Spleen (tissue), 11 donors: ENCODE data around the gene DPH2. TPM values are rescaled to one million over a fixed set of nuclear protein-coding genes. Genes with fewer than 3 reads are reported as not detected.

Experiments
- DNase-seq: peaks from one replicate; pipeline ENCODE4 v3.0.0-alpha.2; 2020
- H3K27ac ChIP-seq, 8 donors: fragments of 200-600 bp; sonication (generic) in 7 of 8; 1 replicate in 4 of 8; 2 replicates in 4 of 8; pipeline versions ENCODE4 v1.5.0 to v1.8.0; 2016 to 2021; ENCODE audit warnings: inconsistent platforms in 4 of 8, mild to moderate bottlenecking in 4 of 8, moderate library complexity in 1 of 8
- H3K27me3 ChIP-seq, 7 donors: fragments of 200-600 bp; sonication (generic) in 6 of 7; replicated peaks in 1 of 7; 1 replicate in 4 of 7; 2 replicates in 3 of 7; pipeline versions ENCODE4 v1.5.0 to v1.8.0; 2016 to 2021; ENCODE audit warnings: inconsistent platforms in 3 of 7, mild to moderate bottlenecking in 1 of 7
- H3K36me3 ChIP-seq, 6 donors: fragments of 200-600 bp; sonication (generic) in 5 of 6; 1 replicate in 4 of 6; 2 replicates in 2 of 6; pipeline versions ENCODE4 v1.5.0 to v1.8.0; 2016 to 2021; ENCODE audit warnings: inconsistent platforms in 2 of 6
- H3K4me1 ChIP-seq, 6 donors: fragments of 200-600 bp; sonication (generic) in 5 of 6; 1 replicate in 3 of 6; 2 replicates in 3 of 6; pipeline versions ENCODE4 v1.5.0 to v1.8.0; 2016 to 2021; ENCODE audit warnings: inconsistent platforms in 3 of 6
- H3K4me3 ChIP-seq, 8 donors: fragments of 200-600 bp; sonication (generic) in 7 of 8; 1 replicate in 4 of 8; 2 replicates in 4 of 8; pipeline versions ENCODE4 v1.5.0 to v1.8.0; 2016 to 2021; ENCODE audit warnings: inconsistent platforms in 4 of 8, mild to moderate bottlenecking in 4 of 8, moderate library complexity in 2 of 8
- H3K9me3 ChIP-seq, 8 donors: fragments of 200-600 bp; sonication (generic) in 7 of 8; 1 replicate in 4 of 8; 2 replicates in 4 of 8; pipeline versions ENCODE4 v1.5.0 to v1.8.0; 2016 to 2021; ENCODE audit warnings: inconsistent platforms in 4 of 8
- CTCF ChIP-seq, 11 experiments: fragments of 200-600 bp in 7 of 11; fragments of 450-650 bp in 4 of 11; sonication (generic) in 4 of 11; IDR thresholded peaks in 8 of 11; conservative IDR thresholded peaks in 3 of 11; 1 replicate in 7 of 11; 2 replicates in 4 of 11; pipeline versions ENCODE4 v1.4.0 to v1.8.0; 2016 to 2021; ENCODE audit warnings: antibody characterized with exemption in 11 of 11, inconsistent platforms in 4 of 11, mild to moderate bottlenecking in 1 of 11
- POLR2A ChIP-seq, 3 donors: fragments of 450-650 bp; IDR thresholded peaks; one replicate each; pipeline ENCODE4 v1.5.1; 2017; ENCODE audit warnings: antibody characterized with exemption in 3 of 3, mild to moderate bottlenecking in 1 of 3
- POLR2AphosphoS5 ChIP-seq, 3 donors: sonication (generic); formaldehyde crosslinking; IDR thresholded peaks; one replicate each; pipeline ENCODE4 v1.5.1; 2017; ENCODE audit warnings: antibody characterized with exemption in 3 of 3
- WGBS, 5 donors: extraction: QIAGEN DNeasy Blood & Tissue Kit in 3 of 5; methylation state at CpG; one replicate each; pipeline versions ENCODE4 v1.1.5 to v1.1.7; 2013 to 2018; 5-methylcytosine and 5-hydroxymethylcytosine counted together
- intact Hi-C: fragments of 100-400 bp; cut with DNase I; formaldehyde crosslinking; loops from one replicate; pipeline ENCODE4 v1.15.0; 2023; ENCODE audit warnings: low total_unique reads
- polyA plus RNA-seq, 3 donors: library from polyadenylated mRNA; stranded (reverse); fragments of 200-250 nt; gene quantifications; one replicate each; pipeline ENCODE4 v1.2.1, GENCODE V29; 2013
- total RNA-seq, 7 donors: library from RNA; depleted of rRNA in 3 of 7; stranded (reverse); fragments of >200 nt in 3 of 7; fragmentation: NEBNext Ultra II Directional in 4 of 7; extraction: Animal tissue kit (Norgen Biotek cat#: 25700) in 4 of 7; gene quantifications; one replicate each; pipeline versions ENCODE4 v1.1.0 to v1.2.1, GENCODE V29; 2016 to 2021
- donor health status: healthy with polysubstance abuse.
- donor health status: DM: no; HTN: no; CAD: no; lungs with moderate emphysema.
- donor health status: DM: no; HTN: no; CAD: no.
- donor health status: Bipolar disorder and iron deficiency.
- donor health status: healthy.
- donor health status: DM: no; HTN: no; CAD: no.
- donor health status: DM: yes; HTN: yes; CAD: no.

The DPH2 gene
- total and polyA plus RNA-seq, 10 donors: 15.7 to 36.5 (median 24.5) TPM

- intact Hi-C loops: no loop called here
- H3K36me3 ChIP-seq: no peaks in the 10 kb centered on the region
- no peak overlapping the region for H3K4me3 ChIP-seq
- H3K4me1 ChIP-seq: peaks cover 3 to 46% (median 25%) of the 10 kb centered on the region in 6 donors
- peak overlapping the region in 2 of 8 donors; percentile 17 to 84 for H3K27ac ChIP-seq
- no peaks in the 10 kb centered on the region for H3K27me3 ChIP-seq
- no peak for DNase-seq
- no peaks in the 10 kb centered on the region for H3K9me3 ChIP-seq
- 86 to 91% (median 88%) methylated on average over 9 of the region's 9 CpGs for WGBS, 5 donors
- TF ChIP-seq POLR2AphosphoS5 (IDR thresholded peaks at IDR 0.05) (no peak), CTCF (IDR thresholded peaks at IDR 0.05 in 8 of 11, conservative IDR thresholded peaks at IDR 0.05 in 3 of 11) (no peak), POLR2A (IDR thresholded peaks at IDR 0.05) (no peak)
Measured at GRCh38 chr1:43993206-43993914, 23.6 kb downstream of the DPH2 start.

GRCh38 chr1:43994071-43994470 lies 24.3 kb downstream of the DPH2 start:
- H3K36me3 ChIP-seq: no peaks in the 10 kb centered on the region
- H3K4me3 ChIP-seq: no peak overlapping the region
- TF ChIP-seq CTCF (IDR thresholded peaks at IDR 0.05 in 8 of 11, conservative IDR thresholded peaks at IDR 0.05 in 3 of 11) (no peak), POLR2AphosphoS5 (IDR thresholded peaks at IDR 0.05) (no peak), POLR2A (IDR thresholded peaks at IDR 0.05) (no peak)
- intact Hi-C loops: no loop called here
- H3K27ac ChIP-seq: peak overlapping the region in 2 of 8 donors; percentile 17 to 26
- H3K9me3 ChIP-seq: no peaks in the 10 kb centered on the region
- DNase-seq: no peak
- H3K4me1 ChIP-seq: peaks cover 3 to 46% (median 25%) of the 10 kb centered on the region in 6 donors
- 81 to 93% (median 87%) methylated on average over 7 of the region's 7 CpGs for WGBS, 5 donors
- H3K27me3 ChIP-seq: no peaks in the 10 kb centered on the region

GRCh38 chr1:43994794-43995790 lies 25.3 kb downstream of the DPH2 start:
- peak; percentile 69 for DNase-seq
- intact Hi-C loops: no loop called here
- WGBS, 5 donors: 67 to 82% (median 74%) methylated on average over 11 to 15 of the region's 15 CpGs
- TF ChIP-seq CTCF (IDR thresholded peaks at IDR 0.05 in 8 of 11, conservative IDR thresholded peaks at IDR 0.05 in 3 of 11) (peak in 3 of 11 experiments; percentile 12 to 37 (median 26)), POLR2AphosphoS5 (IDR thresholded peaks at IDR 0.05) (no peak), POLR2A (IDR thresholded peaks at IDR 0.05) (no peak)
- no peaks in the 10 kb centered on the region for H3K9me3 ChIP-seq
- H3K4me1 ChIP-seq: peaks cover 3 to 46% (median 25%) of the 10 kb centered on the region in 6 donors
- no peak overlapping the region for H3K4me3 ChIP-seq
- no peaks in the 10 kb centered on the region for H3K27me3 ChIP-seq
- no peak overlapping the region for H3K27ac ChIP-seq
- H3K36me3 ChIP-seq: no peaks in the 10 kb centered on the region
